CD14-positive monocyte (primary cell): ENCODE measurements around the gene NUBPL. TPM values are rescaled to one million over a fixed set of nuclear protein-coding genes. Genes with fewer than 3 reads are reported as not detected.

ENCODE experiments used
- DNase-seq, 3 donors: peaks; one replicate each; pipeline ENCODE4 v3.0.0-alpha.2; 2011 to 2022
- H2AFZ ChIP-seq: 2 replicates; pipeline ENCODE4 v1.6.0; 2012; ENCODE audit warnings: mild to moderate bottlenecking, low read depth, low read length, inconsistent platforms; ENCODE audit not compliant: insufficient read depth, poor library complexity, severe bottlenecking
- H3K27ac ChIP-seq, 2 donors: 1 replicate in 1 of 2; 2 replicates in 1 of 2; pipeline ENCODE4 v1.5.1; 2012 to 2013; ENCODE audit warnings: low read length in 2 of 2, control low read depth in 1 of 2, inconsistent platforms in 1 of 2, low read depth in 1 of 2, mild to moderate bottlenecking in 1 of 2
- H3K27me3 ChIP-seq, 2 donors: one replicate each; pipeline versions ENCODE4 v1.6.0 to v1.6.1; 2011 to 2013; ENCODE audit warnings: low read length in 2 of 2; ENCODE audit not compliant: control insufficient read depth in 2 of 2, insufficient read depth in 2 of 2
- H3K36me3 ChIP-seq, 2 donors: replicated peaks in 1 of 2; 1 replicate in 1 of 2; 2 replicates in 1 of 2; pipeline versions ENCODE4 v1.5.1 to v1.6.1; 2012 to 2013; ENCODE audit warnings: low read length in 2 of 2, control low read depth in 1 of 2, inconsistent platforms in 1 of 2, mild to moderate bottlenecking in 1 of 2; ENCODE audit not compliant: insufficient read depth in 2 of 2, control insufficient read depth in 1 of 2
- H3K4me1 ChIP-seq, 2 donors: 1 replicate in 1 of 2; 2 replicates in 1 of 2; pipeline versions ENCODE4 v1.5.1 to v1.6.1; 2012 to 2013; ENCODE audit warnings: low read length in 2 of 2, control low read depth in 1 of 2, inconsistent platforms in 1 of 2, mild to moderate bottlenecking in 1 of 2, moderate library complexity in 1 of 2; ENCODE audit not compliant: insufficient read depth in 2 of 2, control insufficient read depth in 1 of 2
- H3K4me2 ChIP-seq: replicated peaks from 2 replicates; pipeline ENCODE3; 2012; ENCODE audit warnings: low read length, moderate library complexity, mild to moderate bottlenecking; ENCODE audit not compliant: poor library complexity, severe bottlenecking; ENCODE audit errors: extremely low read depth
- H3K4me3 ChIP-seq, 3 experiments: fragments of 200-600 bp in 1 of 3; sonication (generic) in 1 of 3; replicated peaks in 1 of 3; 1 replicate in 2 of 3; 2 replicates in 1 of 3; pipeline ENCODE4 v1.5.1; 2011 to 2013; ENCODE audit warnings: low read length in 3 of 3, mild to moderate bottlenecking in 3 of 3, control low read depth in 2 of 3, low read depth in 2 of 3, inconsistent platforms in 1 of 3, moderate library complexity in 1 of 3
- H3K79me2 ChIP-seq: 2 replicates; pipeline ENCODE4 v1.6.0; 2012; ENCODE audit warnings: mild to moderate bottlenecking, control low read depth, inconsistent platforms, low read length, moderate library complexity; ENCODE audit not compliant: insufficient read depth
- H3K9ac ChIP-seq: 2 replicates; pipeline ENCODE4 v1.6.0; 2017; ENCODE audit warnings: low read length, mild to moderate bottlenecking; ENCODE audit not compliant: insufficient read depth, poor library complexity, severe bottlenecking
- H3K9me3 ChIP-seq, 2 donors: replicated peaks in 1 of 2; 1 replicate in 1 of 2; 2 replicates in 1 of 2; pipeline versions ENCODE4 v1.5.1 to v1.6.1; 2012 to 2013; ENCODE audit warnings: low read length in 2 of 2, control low read depth in 1 of 2; ENCODE audit not compliant: control insufficient read depth in 1 of 2, insufficient read depth in 1 of 2
- H4K20me1 ChIP-seq: 2 replicates; pipeline ENCODE4 v1.6.0; 2012; ENCODE audit warnings: mild to moderate bottlenecking, low read length, control low read depth, moderate library complexity; ENCODE audit not compliant: insufficient read depth
- H3K27ac Mint-ChIP-seq, 7 donors: one replicate each; pipeline ENCODE4 v1.8.0; 2020; ENCODE audit warnings: mild to moderate bottlenecking in 7 of 7, mixed read lengths in 7 of 7, moderate library complexity in 6 of 7, inconsistent platforms in 2 of 7
- H3K27me3 Mint-ChIP-seq, 3 donors: one replicate each; pipeline ENCODE4 v1.8.0; 2021 to 2022; ENCODE audit warnings: low read depth in 3 of 3, mild to moderate bottlenecking in 3 of 3, mixed read lengths in 3 of 3, moderate library complexity in 3 of 3, inconsistent platforms in 1 of 3
- H3K36me3 Mint-ChIP-seq, 2 donors: one replicate each; pipeline ENCODE4 v1.8.0; 2020; ENCODE audit warnings: mixed read lengths in 2 of 2, inconsistent platforms in 1 of 2, mild to moderate bottlenecking in 1 of 2
- H3K4me1 Mint-ChIP-seq: one replicate; pipeline ENCODE4 v1.8.0; 2020; ENCODE audit warnings: mild to moderate bottlenecking, mixed read lengths
- H3K4me3 Mint-ChIP-seq, 2 donors: one replicate each; pipeline ENCODE4 v1.8.0; 2020; ENCODE audit warnings: mild to moderate bottlenecking in 2 of 2, mixed read lengths in 2 of 2, moderate library complexity in 1 of 2
- H3K9me3 Mint-ChIP-seq, 7 donors: one replicate each; pipeline ENCODE4 v1.8.0; 2020 to 2022; ENCODE audit warnings: mixed read lengths in 7 of 7, mild to moderate bottlenecking in 6 of 7, moderate library complexity in 6 of 7, inconsistent platforms in 2 of 7
- CTCF ChIP-seq: fragments of 200-600 bp; IDR thresholded peaks from one replicate; pipeline ENCODE4 v1.8.0; 2022; ENCODE audit warnings: antibody characterized with exemption, mild to moderate bottlenecking
- intact Hi-C, 2 donors: fragments of 100-400 bp; cut with micrococcal nuclease; formaldehyde crosslinking; loops; one replicate each; pipeline versions ENCODE4 v1.15.0 to v1.15.1; 2023
- polyA plus RNA-seq, 3 donors: library from polyadenylated mRNA; depleted of rRNA in 1 of 3; unstranded in 2 of 3; stranded (reverse) in 1 of 3; fragments of 300-500 nt in 2 of 3; fragments of >200 nt in 1 of 3; fragmentation: Illumina TruSeq in 2 of 3; gene quantifications; 1 replicate in 2 of 3; 2 replicates in 1 of 3; pipeline ENCODE4 v1.2.3, GENCODE V29; 2012 to 2021

NUBPL gene
- polyA plus RNA-seq, 3 donors = 0.75 to 2.4 (median 2.3) TPM

- Mint-ChIP-seq H3K36me3 (peaks cover 0 to 5% of the 10 kb centered on the region in 2 donors), H3K4me3 (no peak overlapping the region), H3K4me1 (no peaks in the 10 kb centered on the region), H3K27ac (peak overlapping the region in 3 of 7 donors; percentile 65 to 84 (median 82)), H3K27me3 (peaks cover 0 to 3% (median 0%) of the 10 kb centered on the region in 3 donors), H3K9me3 (peaks cover 0 to 4% (median 0%) of the 10 kb centered on the region in 7 donors)
- TF ChIP-seq CTCF = no peak
- Histone ChIP-seq H3K9me3 (no peaks in the 10 kb centered on the region), H3K4me1 (no peaks in the 10 kb centered on the region), H3K79me2 (no peaks in the 10 kb centered on the region), H3K27me3 (no peaks in the 10 kb centered on the region), H3K4me3 (no peak overlapping the region), H2AFZ (no peak overlapping the region), H3K4me2 (no peak overlapping the region), H3K9ac (no peak overlapping the region), H3K27ac (no peak overlapping the region), H3K36me3 (no peaks in the 10 kb centered on the region), H4K20me1 (no peaks in the 10 kb centered on the region)
- intact Hi-C loops = no loop called here
- DNase-seq = no peak
Measured at GRCh38 chr14:31825459-31825858, 264.3 kb downstream of the NUBPL start.

- Mint-ChIP-seq H3K9me3 (no peaks in the 10 kb centered on the region), H3K36me3 (peaks cover 0 to 5% of the 10 kb centered on the region in 2 donors), H3K4me1 (no peaks in the 10 kb centered on the region), H3K27me3 (peaks cover 0 to 5% (median 0%) of the 10 kb centered on the region in 3 donors), H3K4me3 (no peak overlapping the region), H3K27ac (no peak overlapping the region)
- H3K27ac ChIP-seq = no peak overlapping the region
- intact Hi-C loops = no loop called here
- no peaks in the 10 kb centered on the region for H4K20me1 ChIP-seq
- H3K27me3 ChIP-seq = no peaks in the 10 kb centered on the region
- no peak for DNase-seq
- H3K36me3 ChIP-seq = no peaks in the 10 kb centered on the region
- H3K9me3 ChIP-seq = no peaks in the 10 kb centered on the region
- no peak overlapping the region for H3K4me3 ChIP-seq
- TF ChIP-seq CTCF = no peak
- no peak overlapping the region for H3K4me2 ChIP-seq
- no peaks in the 10 kb centered on the region for H3K4me1 ChIP-seq
- no peak overlapping the region for H2AFZ ChIP-seq
- no peaks in the 10 kb centered on the region for H3K79me2 ChIP-seq
- H3K9ac ChIP-seq = no peak overlapping the region
Measured at GRCh38 chr14:31827325-31827724, 266.1 kb downstream of the NUBPL start.
